HG03066 (cell line): Measurements from ENCODE around the gene PCDHGB2.

ENCODE experiments used
- ATAC-seq: cut with Tn5 transposase; IDR thresholded peaks from one replicate; pipeline ENCODE4 v1.9.1; 2021; ENCODE audit warnings: low read depth; ENCODE audit not compliant: unreplicated experiment

PCDHGB2 gene

DNA sequence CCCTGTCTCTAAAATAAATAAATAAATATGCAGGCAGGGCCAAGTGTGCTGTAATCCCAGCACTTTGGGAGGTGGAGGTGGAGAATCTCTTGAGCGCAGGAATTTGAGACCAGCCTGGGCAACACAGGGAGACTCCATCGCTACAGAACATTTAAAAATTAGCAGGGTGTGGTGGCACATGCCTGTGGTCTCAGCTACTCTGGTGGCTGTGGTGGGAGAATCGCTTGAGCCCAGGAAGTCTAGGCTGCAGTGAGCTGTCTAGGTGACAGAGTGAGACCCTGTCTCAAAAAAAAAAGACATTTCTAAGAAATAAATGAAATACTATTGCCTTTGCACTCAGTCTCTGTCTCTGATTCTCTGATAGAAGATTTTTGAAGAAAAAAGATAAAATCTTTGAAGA, 51.8 kb downstream of the PCDHGB2 start:
- no peak for ATAC-seq
